GM23338 (cell line): ENCODE data around the gene ATCAY. TPM values are rescaled to one million over a fixed set of nuclear protein-coding genes. Genes with fewer than 3 reads are reported as not detected.

Experiments
- ATAC-seq: fragments of 200-7000 bp; cut with Tn5 transposase; 3 replicates; pipeline ENCODE4 v1.9.1; 2020
- DNase-seq: peaks from one replicate; pipeline ENCODE4 v3.0.0-alpha.2; 2015; ENCODE audit warnings: low spot score
- H2AFZ ChIP-seq: fragments of 200-600 bp; sonication (generic); 2 replicates; pipeline ENCODE4 v1.8.0; 2016; ENCODE audit warnings: antibody characterized with exemption, mild to moderate bottlenecking, moderate library complexity
- H3F3A ChIP-seq: fragments of 200-600 bp; sonication (generic); replicated peaks from 2 replicates; pipeline ENCODE4 v1.8.0; 2017; ENCODE audit warnings: antibody characterized with exemption, mixed run types, low read depth
- H3K27ac ChIP-seq: fragments of 200-600 bp; sonication (generic); 2 replicates; pipeline ENCODE4 v1.6.1; 2016; ENCODE audit warnings: low read depth
- H3K27me3 ChIP-seq: fragments of 200-600 bp; sonication (generic); 2 replicates; pipeline ENCODE4 v1.8.0; 2016; ENCODE audit warnings: mild to moderate bottlenecking, mixed run types, moderate library complexity; ENCODE audit not compliant: insufficient read depth
- H3K36me3 ChIP-seq: fragments of 200-600 bp; sonication (generic); 2 replicates; pipeline ENCODE4 v1.8.0; 2016; ENCODE audit warnings: mild to moderate bottlenecking; ENCODE audit not compliant: insufficient read depth
- H3K4me1 ChIP-seq: fragments of 200-600 bp; sonication (generic); 2 replicates; pipeline ENCODE4 v1.8.0; 2016; ENCODE audit warnings: mild to moderate bottlenecking, moderate library complexity; ENCODE audit not compliant: insufficient read depth
- H3K4me2 ChIP-seq: fragments of 200-600 bp; sonication (generic); 2 replicates; pipeline ENCODE4 v1.7.1; 2017; ENCODE audit warnings: mixed run types
- H3K4me3 ChIP-seq: fragments of 200-600 bp; sonication (generic); 2 replicates; pipeline ENCODE4 v1.6.1; 2016; ENCODE audit warnings: mixed run types
- H3K79me2 ChIP-seq: fragments of 200-600 bp; sonication (generic); replicated peaks from 2 replicates; pipeline ENCODE4 v1.8.0; 2017; ENCODE audit warnings: mild to moderate bottlenecking; ENCODE audit not compliant: insufficient read depth
- H3K9me2 ChIP-seq: fragments of 200-600 bp; sonication (generic); 2 replicates; pipeline ENCODE4 v1.8.0; 2017; ENCODE audit not compliant: insufficient read depth
- H4K20me1 ChIP-seq: fragments of 200-600 bp; sonication (generic); replicated peaks from 2 replicates; pipeline ENCODE4 v1.8.0; 2017; ENCODE audit warnings: mild to moderate bottlenecking; ENCODE audit not compliant: insufficient read depth
- H3K27ac Mint-ChIP-seq: 2 replicates; pipeline ENCODE4 v1.8.0; 2020; ENCODE audit warnings: inconsistent platforms, mild to moderate bottlenecking, moderate library complexity, mixed read lengths
- H3K27me3 Mint-ChIP-seq: 3 replicates; pipeline ENCODE4 v1.8.0; 2022; ENCODE audit warnings: low read depth, mild to moderate bottlenecking, moderate library complexity, mixed read lengths, inconsistent platforms; ENCODE audit not compliant: insufficient read depth, poor library complexity
- H3K36me3 Mint-ChIP-seq: 3 replicates; pipeline ENCODE4 v1.8.0; 2021; ENCODE audit warnings: low read depth, mild to moderate bottlenecking, inconsistent platforms, moderate library complexity, mixed read lengths
- H3K4me1 Mint-ChIP-seq: 3 replicates; pipeline ENCODE4 v1.8.0; 2020; ENCODE audit warnings: mild to moderate bottlenecking, inconsistent platforms, mixed read lengths
- H3K4me3 Mint-ChIP-seq: 3 replicates; pipeline ENCODE4 v1.8.0; 2021; ENCODE audit warnings: moderate library complexity, mild to moderate bottlenecking, inconsistent platforms, mixed read lengths
- H3K9me3 Mint-ChIP-seq: 3 replicates; pipeline ENCODE4 v1.8.0; 2020; ENCODE audit warnings: moderate library complexity, mild to moderate bottlenecking, inconsistent platforms, mixed read lengths
- ETS1 ChIP-seq: IDR thresholded peaks from 2 replicates; pipeline ENCODE4 v1.6.1; 2016; ENCODE audit warnings: antibody characterized with exemption
- EZH2phosphoT487 ChIP-seq: fragments of 200-600 bp; sonication (generic); IDR thresholded peaks from one replicate; pipeline ENCODE4 v1.8.1; 2018; ENCODE audit warnings: antibody characterized with exemption; ENCODE audit not compliant: unreplicated experiment
- NANOG ChIP-seq: IDR thresholded peaks from 2 replicates; pipeline ENCODE4 v1.6.1; 2016; ENCODE audit warnings: antibody characterized with exemption, borderline replicate concordance
- ZNF462 ChIP-seq: fragments of 250-450 bp; sonication (Bioruptor Pico); IDR thresholded peaks from 2 replicates; pipeline ENCODE4 v1.5.0; 2020; ENCODE audit warnings: mild to moderate bottlenecking, moderate library complexity
- polyA plus RNA-seq: library from polyadenylated mRNA; unstranded; fragments of >200 nt; fragmentation: Nextera tagmentation; extraction: Ambion mirVana; gene quantifications from 2 replicates; pipeline ENCODE4 v1.2.1, GENCODE V29; 2016
- total RNA-seq: library from RNA; depleted of rRNA; stranded (reverse); fragments of >200 nt; shearing (Covaris generic); gene quantifications from 2 replicates; pipeline ENCODE4 v1.2.3, GENCODE V29; 2014

ATCAY gene
- total and polyA plus RNA-seq, 2 experiments from 2014 or later, result 16.9 to 45.7 TPM

GRCh38 chr19:3866910-3867638 is 13.4 kb upstream of the ATCAY start:
- peak overlapping the region; percentile 73 for H3K4me3 Mint-ChIP-seq

More at GRCh38 chr19:3866910-3867638, 13.4 kb upstream of the ATCAY start:
- Histone ChIP-seq H3K4me1 (peaks cover 10% of the 10 kb centered on the region), H3K4me3 (no peak overlapping the region), H2AFZ (no peak overlapping the region), H4K20me1 (no peaks in the 10 kb centered on the region; the same call in 1 of the 2 replicates), H3K79me2 (peaks cover 35% of the 10 kb centered on the region), H3K27ac (no peak overlapping the region), H3K36me3 (no peaks in the 10 kb centered on the region), H3K27me3 (peaks cover 12% of the 10 kb centered on the region), H3F3A (peaks cover 10% of the 10 kb centered on the region), H3K9me2 (no peaks in the 10 kb centered on the region), H3K4me2 (peak overlapping the region; percentile 87)
- H3K9me3 Mint-ChIP-seq, result peaks cover 21% of the 10 kb centered on the region
- no peak for ATAC-seq
- H3K4me1 Mint-ChIP-seq, result peaks cover 15% of the 10 kb centered on the region
- no peak for DNase-seq
- peaks cover 39% of the 10 kb centered on the region for H3K27me3 Mint-ChIP-seq
- no peak for TF ChIP-seq EZH2phosphoT487
- no peak for TF ChIP-seq ETS1
- no peak for TF ChIP-seq NANOG
- TF ChIP-seq ZNF462 (CRISPR knock-in tag), result no peak
- no peak overlapping the region for H3K27ac Mint-ChIP-seq
- H3K36me3 Mint-ChIP-seq, result peaks cover 8% of the 10 kb centered on the region
